Measurements from ENCODE around the gene PANK2.

The PANK2 gene

GRCh38 chr20:3922223-3922982 lies 33.2 kb downstream of the PANK2 start:
- peaks cover 15% of the 10 kb centered on the region for H3K4me1 Mint-ChIP-seq (ENCODE audit: low read depth)
- no peak for DNase-seq (ENCODE audit: low spot score)
- peaks cover 54% of the 10 kb centered on the region for H3K36me3 Mint-ChIP-seq (ENCODE audit: low read depth)
- H3K9me3 Mint-ChIP-seq: no peaks in the 10 kb centered on the region
- H3K4me3 Mint-ChIP-seq: no peak overlapping the region
- peak overlapping the region; percentile 14 for H3K27ac Mint-ChIP-seq
- no peaks in the 10 kb centered on the region for H3K27me3 Mint-ChIP-seq (ENCODE audit: low read depth)

- Mint-ChIP-seq H3K4me3 (no peak overlapping the region), H3K9me3 (no peaks in the 10 kb centered on the region), H3K4me1 (ENCODE audit: low read depth) (peaks cover 18% of the 10 kb centered on the region), H3K27ac (peak overlapping the region; percentile 14), H3K27me3 (ENCODE audit: low read depth) (no peaks in the 10 kb centered on the region), H3K36me3 (ENCODE audit: low read depth) (peaks cover 53% of the 10 kb centered on the region)
- DNase-seq (ENCODE audit: low spot score): no peak
These were observed 33.8 kb downstream of the PANK2 start for GRCh38 chr20:3922983-3923339.

- H3K4me1 Mint-ChIP-seq (ENCODE audit: low read depth): peaks cover 21% of the 10 kb centered on the region
- H3K36me3 Mint-ChIP-seq (ENCODE audit: low read depth): peaks cover 47% of the 10 kb centered on the region
- no peaks in the 10 kb centered on the region for H3K27me3 Mint-ChIP-seq (ENCODE audit: low read depth)
- no peak overlapping the region for H3K27ac Mint-ChIP-seq
- DNase-seq (ENCODE audit: low spot score): no peak
- no peaks in the 10 kb centered on the region for H3K9me3 Mint-ChIP-seq
- H3K4me3 Mint-ChIP-seq: no peak overlapping the region
These were observed 34.6 kb downstream of the PANK2 start for GRCh38 chr20:3923818-3924217.

GRCh38 chr20:3924304-3925112 lies 35.3 kb downstream of the PANK2 start:
- no peaks in the 10 kb centered on the region for H3K27me3 Mint-ChIP-seq (ENCODE audit: low read depth)
- no peaks in the 10 kb centered on the region for H3K9me3 Mint-ChIP-seq
- H3K4me1 Mint-ChIP-seq (ENCODE audit: low read depth): peaks cover 17% of the 10 kb centered on the region
- peaks cover 42% of the 10 kb centered on the region for H3K36me3 Mint-ChIP-seq (ENCODE audit: low read depth)
- H3K27ac Mint-ChIP-seq: peak overlapping the region; percentile 81
- DNase-seq (ENCODE audit: low spot score): no peak
- H3K4me3 Mint-ChIP-seq: no peak overlapping the region

- H3K4me1 Mint-ChIP-seq (ENCODE audit: low read depth): peaks cover 19% of the 10 kb centered on the region
- H3K27me3 Mint-ChIP-seq (ENCODE audit: low read depth): no peaks in the 10 kb centered on the region
- no peaks in the 10 kb centered on the region for H3K9me3 Mint-ChIP-seq
- no peak overlapping the region for H3K4me3 Mint-ChIP-seq
- DNase-seq (ENCODE audit: low spot score): no peak
- H3K27ac Mint-ChIP-seq: peak overlapping the region; percentile 81
- peaks cover 38% of the 10 kb centered on the region for H3K36me3 Mint-ChIP-seq (ENCODE audit: low read depth)
These were observed 36.0 kb downstream of the PANK2 start for GRCh38 chr20:3925113-3925695.

GRCh38 chr20:3925899-3926638 lies 36.9 kb downstream of the PANK2 start:
- DNase-seq (ENCODE audit: low spot score): no peak
- no peaks in the 10 kb centered on the region for H3K9me3 Mint-ChIP-seq
- H3K36me3 Mint-ChIP-seq (ENCODE audit: low read depth): peaks cover 37% of the 10 kb centered on the region
- no peaks in the 10 kb centered on the region for H3K27me3 Mint-ChIP-seq (ENCODE audit: low read depth)
- H3K27ac Mint-ChIP-seq: peak overlapping the region; percentile 43
- H3K4me1 Mint-ChIP-seq (ENCODE audit: low read depth): peaks cover 19% of the 10 kb centered on the region
- no peak overlapping the region for H3K4me3 Mint-ChIP-seq

GRCh38 chr20:3927486-3928291 lies 38.5 kb downstream of the PANK2 start:
- peaks cover 30% of the 10 kb centered on the region for H3K36me3 Mint-ChIP-seq (ENCODE audit: low read depth)
- no peaks in the 10 kb centered on the region for H3K27me3 Mint-ChIP-seq (ENCODE audit: low read depth)
- peaks cover 21% of the 10 kb centered on the region for H3K4me1 Mint-ChIP-seq (ENCODE audit: low read depth)
- H3K4me3 Mint-ChIP-seq: no peak overlapping the region
- peak overlapping the region; percentile 83 for H3K27ac Mint-ChIP-seq
- no peak for DNase-seq (ENCODE audit: low spot score)
- no peaks in the 10 kb centered on the region for H3K9me3 Mint-ChIP-seq

- no peaks in the 10 kb centered on the region for H3K9me3 Mint-ChIP-seq
- peaks cover 28% of the 10 kb centered on the region for H3K4me1 Mint-ChIP-seq (ENCODE audit: low read depth)
- DNase-seq (ENCODE audit: low spot score): no peak
- H3K36me3 Mint-ChIP-seq (ENCODE audit: low read depth): peaks cover 33% of the 10 kb centered on the region
- H3K27ac Mint-ChIP-seq: no peak overlapping the region
- no peak overlapping the region for H3K4me3 Mint-ChIP-seq
- no peaks in the 10 kb centered on the region for H3K27me3 Mint-ChIP-seq (ENCODE audit: low read depth)
These were observed 40.5 kb downstream of the PANK2 start for GRCh38 chr20:3929713-3930060.

GRCh38 chr20:3930265-3931206 lies 41.3 kb downstream of the PANK2 start:
- Mint-ChIP-seq H3K27me3 (ENCODE audit: low read depth) (no peaks in the 10 kb centered on the region), H3K9me3 (no peaks in the 10 kb centered on the region), H3K27ac (no peak overlapping the region), H3K4me3 (no peak overlapping the region), H3K4me1 (ENCODE audit: low read depth) (peaks cover 28% of the 10 kb centered on the region), H3K36me3 (ENCODE audit: low read depth) (peaks cover 28% of the 10 kb centered on the region)
- no peak for DNase-seq (ENCODE audit: low spot score)

- H3K4me1 Mint-ChIP-seq (ENCODE audit: low read depth): peaks cover 25% of the 10 kb centered on the region
- H3K9me3 Mint-ChIP-seq: no peaks in the 10 kb centered on the region
- no peak overlapping the region for H3K4me3 Mint-ChIP-seq
- H3K27ac Mint-ChIP-seq: no peak overlapping the region
- peaks cover 25% of the 10 kb centered on the region for H3K36me3 Mint-ChIP-seq (ENCODE audit: low read depth)
- DNase-seq (ENCODE audit: low spot score): no peak
- H3K27me3 Mint-ChIP-seq (ENCODE audit: low read depth): no peaks in the 10 kb centered on the region
These were observed 42.5 kb downstream of the PANK2 start for GRCh38 chr20:3931664-3932063.

GRCh38 chr20:3932277-3932676 lies 43.1 kb downstream of the PANK2 start:
- Mint-ChIP-seq H3K27ac (peak overlapping the region; percentile 66), H3K4me1 (ENCODE audit: low read depth) (peaks cover 21% of the 10 kb centered on the region), H3K4me3 (peak overlapping the region; percentile 39), H3K27me3 (ENCODE audit: low read depth) (no peaks in the 10 kb centered on the region), H3K36me3 (ENCODE audit: low read depth) (peaks cover 22% of the 10 kb centered on the region), H3K9me3 (no peaks in the 10 kb centered on the region)
- no peak for DNase-seq (ENCODE audit: low spot score)

GRCh38 chr20:3932681-3933080 lies 43.5 kb downstream of the PANK2 start:
- peak overlapping the region; percentile 39 for H3K4me3 Mint-ChIP-seq
- H3K36me3 Mint-ChIP-seq (ENCODE audit: low read depth): peaks cover 26% of the 10 kb centered on the region

More at GRCh38 chr20:3932681-3933080, 43.5 kb downstream of the PANK2 start:
- H3K27ac Mint-ChIP-seq: peak overlapping the region; percentile 66
- no peaks in the 10 kb centered on the region for H3K27me3 Mint-ChIP-seq (ENCODE audit: low read depth)
- no peaks in the 10 kb centered on the region for H3K9me3 Mint-ChIP-seq
- no peak for DNase-seq (ENCODE audit: low spot score)
- peaks cover 21% of the 10 kb centered on the region for H3K4me1 Mint-ChIP-seq (ENCODE audit: low read depth)
